Gastroesophageal sphincter (tissue), 3 donors: ENCODE data around the gene RAB12.

Experiments
- CTCF ChIP-seq, 4 experiments: fragments of 200-600 bp in 2 of 4; fragments of 450-650 bp in 2 of 4; sonication (generic) in 1 of 4; IDR thresholded peaks; one replicate each; pipeline ENCODE4 v1.5.1; 2017 to 2019; ENCODE audit warnings: antibody characterized with exemption in 4 of 4, mild to moderate bottlenecking in 2 of 4, moderate library complexity in 2 of 4
- EP300 ChIP-seq: sonication (generic); formaldehyde crosslinking; IDR thresholded peaks from one replicate; pipeline ENCODE4 v1.6.1; 2017; ENCODE audit warnings: antibody characterized with exemption, mild to moderate bottlenecking

GRCh38 chr18:8685914-8686216 lies 76.6 kb downstream of the RAB12 start:
- TF ChIP-seq CTCF (IDR thresholded peaks at IDR 0.05) (no peak), EP300 (no peak)
